H1 (cell line): ENCODE data around the gene NR3C1. TPM values are rescaled to one million over a fixed set of nuclear protein-coding genes. Genes with fewer than 3 reads are reported as not detected.

ENCODE experiments used
- CTCF ChIA-PET: fragments of 300-600 bp; sonication (Branson Sonifier 250); formaldehyde crosslinking; loops from one replicate; lab custom pipeline; 2021; ENCODE audit not compliant: partially characterized antibody; lab: Charles Lee
- POLR2A ChIA-PET: fragments of 300-600 bp; sonication (Branson Sonifier 250); formaldehyde crosslinking; loops from one replicate; lab custom pipeline; 2021; ENCODE audit warnings: inconsistent platforms; ENCODE audit not compliant: partially characterized antibody; lab: Charles Lee
- DNase-seq, 2 experiments: peaks; one replicate each; pipeline versions ENCODE4 v3.0.0 to v3.0.0-alpha.2; 2010 to 2022; ENCODE audit warnings: low spot score in 2 of 2, low read depth in 1 of 2, mixed read lengths in 1 of 2
- FAIRE-seq: peaks from 2 replicates; lab custom pipeline; 2011; peaks lifted over from hg19 to GRCh38; lab: Jason Lieb, UNC
- H2AFZ ChIP-seq: 2 replicates; pipeline ENCODE4 v1.8.1; 2012; ENCODE audit warnings: low read length, inconsistent platforms
- H2AK5ac ChIP-seq: 2 replicates; pipeline ENCODE4 v1.6.1; 2013; ENCODE audit warnings: low read depth, low read length
- H2BK120ac ChIP-seq: replicated peaks from 2 replicates; pipeline ENCODE3; 2013; ENCODE audit warnings: low read depth, low read length, inconsistent platforms
- H2BK12ac ChIP-seq: 2 replicates; pipeline ENCODE4 v1.6.1; 2013; ENCODE audit warnings: low read depth, low read length
- H2BK15ac ChIP-seq: 2 replicates; pipeline ENCODE4 v1.6.1; 2013; ENCODE audit warnings: low read length
- H2BK20ac ChIP-seq: 2 replicates; pipeline ENCODE4 v1.6.1; 2013; ENCODE audit warnings: low read length
- H2BK5ac ChIP-seq: 2 replicates; pipeline ENCODE4 v1.6.1; 2013; ENCODE audit warnings: low read depth, low read length
- H3K14ac ChIP-seq: 2 replicates; pipeline ENCODE4 v1.6.1; 2013; ENCODE audit warnings: inconsistent platforms; ENCODE audit not compliant: insufficient read length
- H3K18ac ChIP-seq: 2 replicates; pipeline ENCODE4 v1.6.1; 2013; ENCODE audit warnings: low read length; ENCODE audit errors: extremely low read depth
- H3K23ac ChIP-seq: 2 replicates; pipeline ENCODE4 v1.6.1; 2013; ENCODE audit warnings: inconsistent platforms; ENCODE audit not compliant: insufficient read length
- H3K23me2 ChIP-seq: 2 replicates; pipeline ENCODE4 v1.6.1; 2013; ENCODE audit warnings: low read depth, low read length
- H3K27ac ChIP-seq: 2 replicates; pipeline ENCODE4 v1.6.1; 2011; ENCODE audit warnings: low read depth, low read length, inconsistent platforms
- H3K27me3 ChIP-seq, 4 experiments: replicated peaks in 1 of 4; 1 replicate in 1 of 4; 2 replicates in 3 of 4; pipeline versions ENCODE4 v1.6.1 to v1.8.1; 2011 to 2013; ENCODE audit warnings: low read length in 3 of 4, mild to moderate bottlenecking in 3 of 4, inconsistent platforms in 2 of 4, mixed read lengths in 2 of 4, moderate library complexity in 1 of 4; ENCODE audit not compliant: control insufficient read depth in 3 of 4, insufficient read depth in 3 of 4; ENCODE audit errors: extremely low read depth in 1 of 4
- H3K36me3 ChIP-seq, 4 experiments: 2 replicates each; pipeline versions ENCODE4 v1.6.1 to v1.8.1; 2011 to 2013; ENCODE audit warnings: mild to moderate bottlenecking in 4 of 4, low read length in 3 of 4, moderate library complexity in 2 of 4, control low read depth in 1 of 4, inconsistent platforms in 1 of 4; ENCODE audit not compliant: insufficient read depth in 4 of 4, control insufficient read depth in 2 of 4
- H3K4ac ChIP-seq: replicated peaks from 2 replicates; pipeline ENCODE3; 2013; ENCODE audit warnings: low read length, low read depth, mixed read lengths, inconsistent platforms; ENCODE audit not compliant: insufficient read length
- H3K4me1 ChIP-seq, 4 experiments: replicated peaks in 1 of 4; 1 replicate in 1 of 4; 2 replicates in 3 of 4; pipeline versions ENCODE4 v1.6.1 to v1.8.1; 2011 to 2013; ENCODE audit warnings: low read length in 3 of 4, inconsistent platforms in 2 of 4, mixed read lengths in 1 of 4; ENCODE audit not compliant: insufficient read depth in 4 of 4, control insufficient read depth in 3 of 4
- H3K4me2 ChIP-seq, 2 experiments: 2 replicates each; pipeline versions ENCODE4 v1.6.1 to v1.8.1; 2011 to 2013; ENCODE audit warnings: low read depth in 2 of 2, low read length in 2 of 2, control low read depth in 1 of 2, inconsistent platforms in 1 of 2, mild to moderate bottlenecking in 1 of 2; ENCODE audit not compliant: insufficient read depth in 1 of 2
- H3K4me3 ChIP-seq, 4 experiments: fragments of 200-600, 300-600 bp in 1 of 4; sonication (generic), shearing (Covaris generic), sonication (Bioruptor Twin) in 1 of 4; 2 replicates each; pipeline versions ENCODE4 v1.5.1 to v1.8.1; 2011 to 2016; ENCODE audit warnings: low read length in 4 of 4, low read depth in 3 of 4, control low read depth in 2 of 4, inconsistent platforms in 2 of 4, mild to moderate bottlenecking in 2 of 4, mixed read lengths in 1 of 4, moderate library complexity in 1 of 4; ENCODE audit not compliant: insufficient read depth in 2 of 4; ENCODE audit errors: extremely low read depth in 1 of 4
- H3K56ac ChIP-seq: replicated peaks from 2 replicates; pipeline ENCODE3; 2013; ENCODE audit warnings: low read depth, mild to moderate bottlenecking, mixed read lengths, low read length, inconsistent platforms; ENCODE audit not compliant: insufficient read length
- H3K79me1 ChIP-seq: 2 replicates; pipeline ENCODE4 v1.6.1; 2013; ENCODE audit warnings: low read depth, low read length, control low read depth
- H3K79me2 ChIP-seq, 2 experiments: 2 replicates each; pipeline versions ENCODE4 v1.6.1 to v1.8.1; 2012 to 2013; ENCODE audit warnings: low read length in 2 of 2, mild to moderate bottlenecking in 2 of 2, inconsistent platforms in 1 of 2; ENCODE audit not compliant: insufficient read depth in 2 of 2, control insufficient read depth in 1 of 2
- H3K9ac ChIP-seq, 4 experiments: replicated peaks in 1 of 4; 1 replicate in 1 of 4; 2 replicates in 3 of 4; pipeline versions ENCODE4 v1.6.1 to v1.8.1; 2011 to 2013; ENCODE audit warnings: low read depth in 3 of 4, low read length in 3 of 4, control low read depth in 2 of 4, mild to moderate bottlenecking in 2 of 4, moderate library complexity in 2 of 4, inconsistent platforms in 1 of 4; ENCODE audit errors: extremely low read depth in 1 of 4
- H3K9me3 ChIP-seq, 2 experiments: 2 replicates each; pipeline versions ENCODE4 v1.6.1 to v1.8.1; 2012 to 2013; ENCODE audit warnings: mild to moderate bottlenecking in 2 of 2, moderate library complexity in 2 of 2, control low read depth in 1 of 2, inconsistent platforms in 1 of 2, low read depth in 1 of 2, low read length in 1 of 2, mixed read lengths in 1 of 2; ENCODE audit not compliant: insufficient read depth in 2 of 2
- H4K20me1 ChIP-seq, 2 experiments: replicated peaks in 1 of 2; 2 replicates each; pipeline versions ENCODE3 to v1.8.1; 2011 to 2013; ENCODE audit warnings: inconsistent platforms in 2 of 2, low read length in 2 of 2, mild to moderate bottlenecking in 1 of 2; ENCODE audit not compliant: insufficient read depth in 2 of 2, control insufficient read depth in 1 of 2
- H4K5ac ChIP-seq: 2 replicates; pipeline ENCODE4 v1.6.1; 2013; ENCODE audit warnings: low read length, low read depth, mixed read lengths, inconsistent platforms; ENCODE audit not compliant: insufficient read length
- H4K8ac ChIP-seq: 2 replicates; pipeline ENCODE4 v1.8.0; 2013; ENCODE audit warnings: mild to moderate bottlenecking, moderate library complexity, low read length, inconsistent platforms; ENCODE audit not compliant: insufficient read depth; ENCODE audit errors: extremely low read depth
- H4K91ac ChIP-seq: replicated peaks from 2 replicates; pipeline ENCODE3; 2013; ENCODE audit warnings: low read length, mixed read lengths, inconsistent platforms; ENCODE audit not compliant: insufficient read length
- ATF2 ChIP-seq: IDR thresholded peaks from 2 replicates; pipeline ENCODE4 v1.6.1; 2012; ENCODE audit warnings: low read length, inconsistent platforms
- ATF3 ChIP-seq: IDR thresholded peaks from 2 replicates; pipeline ENCODE4 v1.6.1; 2011; ENCODE audit warnings: low read depth, mild to moderate bottlenecking, low read length; ENCODE audit not compliant: insufficient read depth
- GABPA ChIP-seq: IDR thresholded peaks from 2 replicates; pipeline ENCODE4 v1.6.1; 2011; ENCODE audit warnings: mild to moderate bottlenecking, low read length, moderate library complexity, borderline replicate concordance; ENCODE audit not compliant: insufficient read depth
- PHF8 ChIP-seq: fragments of 200-600 bp; sonication (generic); conservative IDR thresholded peaks from 2 replicates; pipeline ENCODE4 v1.7.1; 2012; ENCODE audit warnings: low read depth, mild to moderate bottlenecking, inconsistent platforms, low read length, moderate library complexity
- RNF2 ChIP-seq: fragments of 200-900, 300-1000 bp; sonication (generic); IDR thresholded peaks from 2 replicates; pipeline ENCODE4 v1.7.1; 2016; ENCODE audit warnings: borderline replicate concordance, low read depth, mild to moderate bottlenecking, antibody characterized with exemption, low read length; ENCODE audit not compliant: poor library complexity, severe bottlenecking; ENCODE audit errors: missing control alignments
- TAF7 ChIP-seq: optimal IDR thresholded peaks from 2 replicates; pipeline ENCODE3; 2011; ENCODE audit warnings: low read depth, mild to moderate bottlenecking, inconsistent platforms, low read length, moderate library complexity, borderline replicate concordance
- TCF12 ChIP-seq: IDR thresholded peaks from 2 replicates; pipeline ENCODE4 v1.6.1; 2011; ENCODE audit warnings: low read depth, mild to moderate bottlenecking, low read length
- WGBS, 2 experiments: shearing (Covaris generic) in 1 of 2; methylation state at CpG; one replicate each; pipeline versions ENCODE4 v1.1.6 to v1.1.7; 2013 to 2015; ENCODE audit warnings: low lambda C conversion rate in 2 of 2, mixed read lengths in 2 of 2, inconsistent platforms in 1 of 2, low coverage in 1 of 2, missing lambda C conversion rate in 1 of 2; ENCODE audit not compliant: insufficient replicate concordance in 2 of 2, insufficient coverage in 1 of 2, insufficient read length in 1 of 2; ENCODE audit errors: extremely low coverage in 1 of 2, missing lambda C conversion rate in 1 of 2; 5-methylcytosine and 5-hydroxymethylcytosine counted together
- polyA plus RNA-seq, 7 experiments: library from polyadenylated mRNA; depleted of rRNA in 3 of 7; stranded (reverse) in 5 of 7; unstranded in 2 of 7; fragments of >200 nt in 5 of 7; fragments of 200-250 nt in 2 of 7; gene quantifications; 1 replicate in 5 of 7; 2 replicates in 1 of 7; 4 replicates in 1 of 7; pipeline versions ENCODE4 v1.2.1 to v1.2.3, GENCODE V29; 2011 to 2013; ENCODE audit warnings: missing spikeins in 2 of 7, mixed read lengths in 2 of 7
- total RNA-seq: library from RNA; stranded (reverse); fragmentation: NEBNext Ultra II Directional; extraction: Animal tissue kit (Norgen Biotek cat#: 25700); gene quantifications from 2 replicates; pipeline ENCODE4 v1.2.1, GENCODE V29; 2021
- TF ChIP-seq, protein P1 (sequence below): IDR thresholded peaks from 2 replicates; pipeline ENCODE4 v1.6.1; 2012; ENCODE audit warnings: inconsistent platforms

The NR3C1 gene
- total and polyA plus RNA-seq, 2 of the 8 experiments (the other 6 are each of a cell fraction or from before 2014, with no cell fraction given), result 1.7 to 5.4 TPM

GRCh38 chr5:143275512-143276363, 127.7 kb downstream of the NR3C1 start:
- WGBS, 2 experiments, result 91% methylated on average over 6 of the region's 6 CpGs; no CpG with 5 or more reads in 1 of the 2 experiments
- TF ChIP-seq TCF12 (no peak), ATF2 (no peak), RNF2 (no peak), TAF7 (no peak), GABPA (no peak), ATF3 (no peak), PHF8 (no peak)
- TF ChIP-seq, protein P1, sequence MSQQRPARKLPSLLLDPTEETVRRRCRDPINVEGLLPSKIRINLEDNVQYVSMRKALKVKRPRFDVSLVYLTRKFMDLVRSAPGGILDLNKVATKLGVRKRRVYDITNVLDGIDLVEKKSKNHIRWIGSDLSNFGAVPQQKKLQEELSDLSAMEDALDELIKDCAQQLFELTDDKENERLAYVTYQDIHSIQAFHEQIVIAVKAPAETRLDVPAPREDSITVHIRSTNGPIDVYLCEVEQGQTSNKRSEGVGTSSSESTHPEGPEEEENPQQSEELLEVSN, result no peak

More at GRCh38 chr5:143275512-143276363, 127.7 kb downstream of the NR3C1 start:
- H3K27ac ChIP-seq, result no peak overlapping the region
- no peak overlapping the region for H2BK15ac ChIP-seq
- H3K18ac ChIP-seq, result no peak overlapping the region
- H3K36me3 ChIP-seq, result no peaks in the 10 kb centered on the region
- no peak overlapping the region for H2BK12ac ChIP-seq
- POLR2A ChIA-PET, result no interaction called here
- no peak for DNase-seq
- no peaks in the 10 kb centered on the region for H3K9me3 ChIP-seq
- H2BK5ac ChIP-seq, result no peak overlapping the region
- no peak overlapping the region for H3K9ac ChIP-seq
- H4K8ac ChIP-seq, result no peak overlapping the region
- no peaks in the 10 kb centered on the region for H4K20me1 ChIP-seq
- no peak overlapping the region for H3K56ac ChIP-seq
- CTCF ChIA-PET, result no interaction called here
- H3K4me1 ChIP-seq, result peaks cover 2 to 4% (median 3%) of the 10 kb centered on the region in 4 experiments; a peak in 5 of 7 replicates
- H3K23ac ChIP-seq, result no peak overlapping the region
- no peaks in the 10 kb centered on the region for H3K79me1 ChIP-seq
- no peak overlapping the region for H2AK5ac ChIP-seq
- H3K23me2 ChIP-seq, result no peaks in the 10 kb centered on the region
- no peak overlapping the region for H3K14ac ChIP-seq
- no peak overlapping the region for H2BK120ac ChIP-seq
- H2AFZ ChIP-seq, result no peak overlapping the region
- H3K4me2 ChIP-seq, result no peak overlapping the region
- H2BK20ac ChIP-seq, result no peak overlapping the region
- H4K5ac ChIP-seq, result no peak overlapping the region
- H3K4me3 ChIP-seq, result no peak overlapping the region
- H3K27me3 ChIP-seq, result peaks cover 0 to 1% (median 0%) of the 10 kb centered on the region in 4 experiments; a peak in 1 of 7 replicates
- no peak for FAIRE-seq
- no peak overlapping the region for H4K91ac ChIP-seq
- no peak overlapping the region for H3K4ac ChIP-seq
- no peaks in the 10 kb centered on the region for H3K79me2 ChIP-seq
